ENCODE measurements around the gene TRIM59. TPM values are rescaled to one million over a fixed set of nuclear protein-coding genes. Genes with fewer than 3 reads are reported as not detected.

Gene TRIM59
- total and polyA plus RNA-seq, 9 of the 15 experiments (the other 6 are each of a cell fraction or from before 2014, with no cell fraction given) = 16.8 to 101 (median 34.8) TPM

DNA sequence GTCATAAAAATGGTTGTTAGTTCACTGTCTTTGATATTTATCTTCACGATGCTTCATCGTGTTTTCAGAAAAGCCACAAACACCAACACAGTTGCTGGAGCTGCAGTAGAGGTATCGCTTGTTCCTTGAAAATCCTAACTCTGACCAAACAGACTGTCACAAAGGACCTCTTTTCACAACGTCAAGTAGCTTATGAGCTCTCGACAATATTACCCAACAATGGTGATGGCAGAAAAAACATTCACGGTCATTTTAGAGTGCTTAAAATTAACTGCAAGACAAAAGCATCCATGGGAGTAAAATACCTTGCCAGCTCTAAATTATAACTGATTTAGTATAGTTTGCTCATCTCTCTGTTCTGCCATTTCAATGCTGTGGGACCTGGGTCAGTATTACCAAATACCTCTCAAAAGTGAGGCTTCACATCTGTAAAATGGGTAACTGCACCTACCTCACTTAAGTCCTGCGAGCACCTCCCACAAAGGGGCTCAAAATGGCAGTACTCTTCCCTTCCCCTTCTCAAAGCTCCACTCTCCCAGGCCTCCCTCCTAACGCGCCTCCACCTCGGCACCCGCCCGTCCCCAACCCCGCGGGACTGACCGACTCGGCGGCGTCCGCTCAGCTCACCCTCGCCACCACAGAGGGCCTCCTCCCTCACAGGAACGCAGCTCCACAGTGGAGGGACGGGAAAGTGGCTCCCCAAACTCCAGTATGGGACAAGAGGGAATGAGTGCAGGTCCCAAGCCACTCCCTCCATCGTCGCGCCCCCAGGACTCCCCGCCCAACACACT, 546 bp downstream of the TRIM59 start (continued):
- TF ChIP-seq, protein P1, sequence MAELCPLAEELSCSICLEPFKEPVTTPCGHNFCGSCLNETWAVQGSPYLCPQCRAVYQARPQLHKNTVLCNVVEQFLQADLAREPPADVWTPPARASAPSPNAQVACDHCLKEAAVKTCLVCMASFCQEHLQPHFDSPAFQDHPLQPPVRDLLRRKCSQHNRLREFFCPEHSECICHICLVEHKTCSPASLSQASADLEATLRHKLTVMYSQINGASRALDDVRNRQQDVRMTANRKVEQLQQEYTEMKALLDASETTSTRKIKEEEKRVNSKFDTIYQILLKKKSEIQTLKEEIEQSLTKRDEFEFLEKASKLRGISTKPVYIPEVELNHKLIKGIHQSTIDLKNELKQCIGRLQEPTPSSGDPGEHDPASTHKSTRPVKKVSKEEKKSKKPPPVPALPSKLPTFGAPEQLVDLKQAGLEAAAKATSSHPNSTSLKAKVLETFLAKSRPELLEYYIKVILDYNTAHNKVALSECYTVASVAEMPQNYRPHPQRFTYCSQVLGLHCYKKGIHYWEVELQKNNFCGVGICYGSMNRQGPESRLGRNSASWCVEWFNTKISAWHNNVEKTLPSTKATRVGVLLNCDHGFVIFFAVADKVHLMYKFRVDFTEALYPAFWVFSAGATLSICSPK (IDR thresholded peaks at IDR 0.05; ENCODE audit: borderline replicate concordance) = no peak
- no peak for TF ChIP-seq NCOA2 (IDR thresholded peaks at IDR 0.05; ENCODE audit: partially characterized antibody in 2 of 2)
- TF ChIP-seq, protein P2, sequence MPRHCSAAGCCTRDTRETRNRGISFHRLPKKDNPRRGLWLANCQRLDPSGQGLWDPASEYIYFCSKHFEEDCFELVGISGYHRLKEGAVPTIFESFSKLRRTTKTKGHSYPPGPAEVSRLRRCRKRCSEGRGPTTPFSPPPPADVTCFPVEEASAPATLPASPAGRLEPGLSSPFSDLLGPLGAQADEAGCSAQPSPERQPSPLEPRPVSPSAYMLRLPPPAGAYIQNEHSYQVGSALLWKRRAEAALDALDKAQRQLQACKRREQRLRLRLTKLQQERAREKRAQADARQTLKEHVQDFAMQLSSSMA (CRISPR knock-in tag; IDR thresholded peaks at IDR 0.05) = no peak
- no peak for TF ChIP-seq PRMT5 (CRISPR knock-in tag; IDR thresholded peaks at IDR 0.05)
- TF ChIP-seq NFIC (IDR thresholded peaks at IDR 0.05) = no peak
- TF ChIP-seq KDM4B (IDR thresholded peaks at IDR 0.05; ENCODE audit: borderline replicate concordance in 2 of 2, low read depth in 1 of 2) = no peak
- no peak for TF ChIP-seq EP300 (IDR thresholded peaks at IDR 0.05; ENCODE audit: low read length)
- TF ChIP-seq PCBP1 (IDR thresholded peaks at IDR 0.05; ENCODE audit: low read depth, low read length, poor library complexity, severe bottlenecking) = no peak
- TF ChIP-seq, protein P3, sequence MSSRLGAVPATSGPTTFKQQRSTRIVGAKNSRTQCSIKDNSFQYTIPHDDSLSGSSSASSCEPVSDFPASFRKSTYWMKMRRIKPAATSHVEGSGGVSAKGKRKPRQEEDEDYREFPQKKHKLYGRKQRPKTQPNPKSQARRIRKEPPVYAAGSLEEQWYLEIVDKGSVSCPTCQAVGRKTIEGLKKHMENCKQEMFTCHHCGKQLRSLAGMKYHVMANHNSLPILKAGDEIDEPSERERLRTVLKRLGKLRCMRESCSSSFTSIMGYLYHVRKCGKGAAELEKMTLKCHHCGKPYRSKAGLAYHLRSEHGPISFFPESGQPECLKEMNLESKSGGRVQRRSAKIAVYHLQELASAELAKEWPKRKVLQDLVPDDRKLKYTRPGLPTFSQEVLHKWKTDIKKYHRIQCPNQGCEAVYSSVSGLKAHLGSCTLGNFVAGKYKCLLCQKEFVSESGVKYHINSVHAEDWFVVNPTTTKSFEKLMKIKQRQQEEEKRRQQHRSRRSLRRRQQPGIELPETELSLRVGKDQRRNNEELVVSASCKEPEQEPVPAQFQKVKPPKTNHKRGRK (tag; IDR thresholded peaks at IDR 0.05) = no peak
- TF ChIP-seq SREBF1 (IDR thresholded peaks at IDR 0.05; ENCODE audit: borderline replicate concordance, low read depth, low read length) = no peak
- TF ChIP-seq MED1 (CRISPR knock-in tag; IDR thresholded peaks at IDR 0.05; ENCODE audit: borderline replicate concordance) = no peak
- TF ChIP-seq HSF4 (CRISPR knock-in tag; IDR thresholded peaks at IDR 0.05; ENCODE audit: borderline replicate concordance) = no peak
- TF ChIP-seq RFX5 (IDR thresholded peaks at IDR 0.05; ENCODE audit: low read depth, low read length) = no peak
- TF ChIP-seq, protein P4, sequence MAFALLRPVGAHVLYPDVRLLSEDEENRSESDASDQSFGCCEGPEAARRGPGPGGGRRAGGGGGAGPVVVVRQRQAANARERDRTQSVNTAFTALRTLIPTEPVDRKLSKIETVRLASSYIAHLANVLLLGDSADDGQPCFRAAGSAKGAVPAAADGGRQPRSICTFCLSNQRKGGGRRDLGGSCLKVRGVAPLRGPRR (CRISPR knock-in tag; IDR thresholded peaks at IDR 0.05) = no peak
- TF ChIP-seq, protein P5, sequence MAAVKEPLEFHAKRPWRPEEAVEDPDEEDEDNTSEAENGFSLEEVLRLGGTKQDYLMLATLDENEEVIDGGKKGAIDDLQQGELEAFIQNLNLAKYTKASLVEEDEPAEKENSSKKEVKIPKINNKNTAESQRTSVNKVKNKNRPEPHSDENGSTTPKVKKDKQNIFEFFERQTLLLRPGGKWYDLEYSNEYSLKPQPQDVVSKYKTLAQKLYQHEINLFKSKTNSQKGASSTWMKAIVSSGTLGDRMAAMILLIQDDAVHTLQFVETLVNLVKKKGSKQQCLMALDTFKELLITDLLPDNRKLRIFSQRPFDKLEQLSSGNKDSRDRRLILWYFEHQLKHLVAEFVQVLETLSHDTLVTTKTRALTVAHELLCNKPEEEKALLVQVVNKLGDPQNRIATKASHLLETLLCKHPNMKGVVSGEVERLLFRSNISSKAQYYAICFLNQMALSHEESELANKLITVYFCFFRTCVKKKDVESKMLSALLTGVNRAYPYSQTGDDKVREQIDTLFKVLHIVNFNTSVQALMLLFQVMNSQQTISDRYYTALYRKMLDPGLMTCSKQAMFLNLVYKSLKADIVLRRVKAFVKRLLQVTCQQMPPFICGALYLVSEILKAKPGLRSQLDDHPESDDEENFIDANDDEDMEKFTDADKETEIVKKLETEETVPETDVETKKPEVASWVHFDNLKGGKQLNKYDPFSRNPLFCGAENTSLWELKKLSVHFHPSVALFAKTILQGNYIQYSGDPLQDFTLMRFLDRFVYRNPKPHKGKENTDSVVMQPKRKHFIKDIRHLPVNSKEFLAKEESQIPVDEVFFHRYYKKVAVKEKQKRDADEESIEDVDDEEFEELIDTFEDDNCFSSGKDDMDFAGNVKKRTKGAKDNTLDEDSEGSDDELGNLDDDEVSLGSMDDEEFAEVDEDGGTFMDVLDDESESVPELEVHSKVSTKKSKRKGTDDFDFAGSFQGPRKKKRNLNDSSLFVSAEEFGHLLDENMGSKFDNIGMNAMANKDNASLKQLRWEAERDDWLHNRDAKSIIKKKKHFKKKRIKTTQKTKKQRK (IDR thresholded peaks at IDR 0.05; ENCODE audit: borderline replicate concordance, low read depth, low read length) = no peak
- no peak for TF ChIP-seq RBBP5 (IDR thresholded peaks at IDR 0.05; ENCODE audit: borderline replicate concordance, insufficient read depth, low read length, poor library complexity, severe bottlenecking)
- TF ChIP-seq PTRF (tag; IDR thresholded peaks at IDR 0.05) = no peak
- no peak for TF ChIP-seq FOXA1 (IDR thresholded peaks at IDR 0.05; ENCODE audit: borderline replicate concordance)
- TF ChIP-seq NBN (IDR thresholded peaks at IDR 0.05; ENCODE audit: low read depth) = no peak
- no peak for TF ChIP-seq HDAC6 (IDR thresholded peaks at IDR 0.05; ENCODE audit: low read depth, low read length)
